Activated CD8-positive, alpha-beta memory T cell treated with anti-CD3 and anti-CD28 coated beads, Interleukin-2, amount 10 ng/mL, durations not matched to agents 7 days and 5 days (primary cell): ENCODE data around the gene TGM1. TPM values are rescaled to one million over a fixed set of nuclear protein-coding genes. Genes with fewer than 3 reads are reported as not detected.

Experiments
- ATAC-seq: fragments of 150-1000 bp; cut with Tn5 transposase; one replicate; pipeline ENCODE4 v1.10.0; 2021; ENCODE audit warnings: moderate library complexity
- CTCF ChIA-PET: fragments of 350-600 bp; sonication (Branson Sonifier 250); formaldehyde crosslinking; loops from one replicate; lab custom pipeline; 2021; ENCODE audit warnings: antibody characterized with exemption; lab: Charles Lee
- DNase-seq: peaks from one replicate; pipeline ENCODE4 v3.0.0-alpha.2; 2020
- H3K27ac Mint-ChIP-seq: one replicate; pipeline ENCODE4 v1.8.0; 2021; ENCODE audit warnings: mild to moderate bottlenecking, mixed read lengths
- H3K27me3 Mint-ChIP-seq: one replicate; pipeline ENCODE4 v1.8.0; 2021; ENCODE audit warnings: mixed read lengths
- H3K36me3 Mint-ChIP-seq: one replicate; pipeline ENCODE4 v1.8.0; 2021; ENCODE audit warnings: mild to moderate bottlenecking, mixed read lengths
- H3K4me1 Mint-ChIP-seq: one replicate; pipeline ENCODE4 v1.8.0; 2021; ENCODE audit warnings: mixed read lengths
- H3K4me3 Mint-ChIP-seq: one replicate; pipeline ENCODE4 v1.8.0; 2021; ENCODE audit warnings: mild to moderate bottlenecking, moderate library complexity, mixed read lengths
- H3K9me3 Mint-ChIP-seq: one replicate; pipeline ENCODE4 v1.8.0; 2022; ENCODE audit warnings: low read depth, mixed read lengths
- total RNA-seq, 2 experiments: library from RNA; stranded (reverse); gene quantifications; one replicate each; pipeline ENCODE4 v1.2.3, GENCODE V29; 2021

TGM1 gene
- total RNA-seq, 2 experiments from 2014 or later, result 3.0 to 5.1 TPM

GRCh38 chr14:24300326-24300980 lies 37.5 kb upstream of the TGM1 start:
- Mint-ChIP-seq H3K4me3 (peak overlapping the region; percentile 86), H3K36me3 (peaks cover 37% of the 10 kb centered on the region), H3K27ac (peak overlapping the region; percentile 89), H3K27me3 (no peaks in the 10 kb centered on the region), H3K9me3 (no peaks in the 10 kb centered on the region), H3K4me1 (peaks cover 54% of the 10 kb centered on the region)
- DNase-seq, result no peak
- CTCF ChIA-PET, result interaction anchor here (1.0 to 20.8 kb wide), 11 partner anchors 9 to 242 kb away, joined by 3 to 541 read pairs (median 20); partner anchors contain the start of genes CHMP4A, CIDEB, GMPR2 and LTB4R
- no peak for ATAC-seq

DNA sequence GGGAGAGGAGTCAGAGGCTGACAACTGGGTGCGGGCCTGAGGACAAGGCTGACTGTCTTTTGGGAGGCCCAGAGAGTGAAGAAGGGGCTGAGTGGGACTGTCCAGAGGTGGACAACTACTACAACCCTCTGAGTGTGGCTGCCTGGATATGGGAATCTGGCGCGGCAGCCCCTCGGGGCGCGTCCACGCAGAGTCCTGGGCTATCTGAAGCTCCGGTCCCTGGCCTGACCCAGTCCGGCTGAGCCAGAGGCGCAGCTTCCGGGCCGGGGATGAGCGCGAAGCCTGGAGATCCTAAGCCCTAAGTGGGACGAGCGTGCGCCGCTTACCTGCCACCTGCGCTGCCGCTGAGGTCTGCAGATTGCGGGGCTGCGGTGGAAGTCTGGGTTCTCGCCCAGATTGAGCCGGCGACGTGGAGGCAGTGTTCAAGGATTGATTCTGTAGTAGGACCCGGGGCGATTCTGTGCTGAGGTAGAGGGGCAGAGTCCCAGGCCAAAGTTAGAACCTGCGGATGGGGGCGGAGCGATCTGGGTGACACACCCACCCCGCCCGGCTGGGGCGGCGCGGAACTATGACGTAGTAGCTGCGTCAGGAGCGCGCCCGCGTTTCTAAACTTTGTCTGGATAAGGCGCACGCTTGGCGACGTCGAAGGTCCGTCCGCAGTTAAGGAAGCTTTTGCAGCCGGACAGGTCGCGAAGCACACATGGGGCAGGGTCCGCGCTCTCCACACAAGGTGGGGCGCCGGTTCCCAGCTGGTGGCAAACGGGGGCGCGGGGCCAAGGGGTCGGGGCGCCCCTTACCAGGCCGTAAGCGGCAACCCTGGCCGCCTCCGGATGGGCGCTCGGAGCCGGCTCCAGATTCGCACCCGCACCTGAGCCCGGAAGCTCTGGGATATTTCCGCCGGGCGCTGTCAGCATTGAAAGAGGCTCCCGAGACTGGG lies 36.5 kb upstream of the TGM1 start, which contains the start of the genes DHRS1 and NOP9:
Gene DHRS1 (minus strand): TSS at position 526 of the 937 bp plus-strand sequence. CDS start 674 bp downstream, outside the sequence.
Gene NOP9 (plus strand): TSS at position 596 of the 937 bp plus-strand sequence. CDS start 105 bp downstream, at position 701.
- H3K36me3 Mint-ChIP-seq, result peaks cover 30% of the 10 kb centered on the region
- H3K27ac Mint-ChIP-seq, result peak within 1 kb of the TSS; percentile 89
- H3K4me1 Mint-ChIP-seq, result peaks cover 55% of the 10 kb centered on the region
- ATAC-seq (peak; percentile 87), DNase-seq (peak; percentile 93)
- H3K4me3 Mint-ChIP-seq, result peak within 1 kb of the TSS; percentile 86
- no peaks in the 10 kb centered on the region for H3K27me3 Mint-ChIP-seq
- no peaks in the 10 kb centered on the region for H3K9me3 Mint-ChIP-seq
- CTCF ChIA-PET, result interaction anchor here (1.0 to 20.8 kb wide), 11 partner anchors 10 to 241 kb away, joined by 3 to 541 read pairs (median 20); partner anchors contain the start of genes CHMP4A, CIDEB, GMPR2 and LTB4R

- peaks cover 55% of the 10 kb centered on the region for H3K4me1 Mint-ChIP-seq
- no peak for DNase-seq
- CTCF ChIA-PET, result interaction anchor here (1.2 to 20.8 kb wide), 10 partner anchors 9 to 241 kb away, joined by 3 to 541 read pairs (median 30); partner anchors contain the start of genes CHMP4A, CIDEB, EMC9 and GMPR2
- no peaks in the 10 kb centered on the region for H3K9me3 Mint-ChIP-seq
- peaks cover 26% of the 10 kb centered on the region for H3K36me3 Mint-ChIP-seq
- ATAC-seq, result peak; percentile 4
- no peaks in the 10 kb centered on the region for H3K27me3 Mint-ChIP-seq
- H3K4me3 Mint-ChIP-seq, result peak overlapping the region; percentile 86
- H3K27ac Mint-ChIP-seq, result peak overlapping the region; percentile 89
These were observed 35.9 kb upstream of the TGM1 start for GRCh38 chr14:24298892-24299254.

DNA sequence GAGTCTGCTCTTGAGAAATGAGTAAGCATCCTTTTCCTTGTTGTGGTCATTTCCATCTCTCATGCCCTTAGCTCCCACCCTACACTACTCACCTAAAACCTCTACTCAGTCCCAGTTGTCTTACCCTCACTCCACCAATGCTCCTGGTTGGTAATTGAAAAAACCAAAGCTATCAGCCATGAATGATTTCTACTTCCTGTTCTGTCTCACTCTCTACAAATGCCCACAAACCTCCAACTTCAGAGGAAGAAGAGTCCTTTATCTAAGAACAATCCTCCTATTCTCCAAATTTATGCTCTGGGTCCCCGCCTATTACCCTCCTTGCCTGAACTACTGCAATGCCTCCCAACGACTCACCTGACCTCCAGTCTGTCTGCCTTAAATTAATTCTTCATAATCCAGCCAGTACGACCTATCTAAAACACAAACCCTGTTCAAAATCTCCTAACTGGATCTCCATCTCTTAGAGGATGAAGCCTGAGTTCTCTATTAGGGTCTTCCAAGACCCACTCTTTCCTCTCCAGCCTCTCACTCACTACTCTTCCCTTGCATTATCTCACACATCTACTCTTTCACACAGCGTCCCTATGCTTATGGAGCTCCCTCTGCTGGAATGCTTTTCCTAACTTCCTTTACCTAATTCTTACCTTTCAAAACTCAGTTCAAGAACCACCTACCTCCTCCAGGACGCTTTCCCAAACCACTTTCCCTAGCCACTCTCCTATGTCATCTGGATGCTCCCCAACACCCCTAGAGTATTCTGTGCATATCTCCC lies 34.4 kb upstream of the TGM1 start:
- ATAC-seq, result peak; percentile 6
- H3K4me1 Mint-ChIP-seq, result peaks cover 55% of the 10 kb centered on the region

DNA sequence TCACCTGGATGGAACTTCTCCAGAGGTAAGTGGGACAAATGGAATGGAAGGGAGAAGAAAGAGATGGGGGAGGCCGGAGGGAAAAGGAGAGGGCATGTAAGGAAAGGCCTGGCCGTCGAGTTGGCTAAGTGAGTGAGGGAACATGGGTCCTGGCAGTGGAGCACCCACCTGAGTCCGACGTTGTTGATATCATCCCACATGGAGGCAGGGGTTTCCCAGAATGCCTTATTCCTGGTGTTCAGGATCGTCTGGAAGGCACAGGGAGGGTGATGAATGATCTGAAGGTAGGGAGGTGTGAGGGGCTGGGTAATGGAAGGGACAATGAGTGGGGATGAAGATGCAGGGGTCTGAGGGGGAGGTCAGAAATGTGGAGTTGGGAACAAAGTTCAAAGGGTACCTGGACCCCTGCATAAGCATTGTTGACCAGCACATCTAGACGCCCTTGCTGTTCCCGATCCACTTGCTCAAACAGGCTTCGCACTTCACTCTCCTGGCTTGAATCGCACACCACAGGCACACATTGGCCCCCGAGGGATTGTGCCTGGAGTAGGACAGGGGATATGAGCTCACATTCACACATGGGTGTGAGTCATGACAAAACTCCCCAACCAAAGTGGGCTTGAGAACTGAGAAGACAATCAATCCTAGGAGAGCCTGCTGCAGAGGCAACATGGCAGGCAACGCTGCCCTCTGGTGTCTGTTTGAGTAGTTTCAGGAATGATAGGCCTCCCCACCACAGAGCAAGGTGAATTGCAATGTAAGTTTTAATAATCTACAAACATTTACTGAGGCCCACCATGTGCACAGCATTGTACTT lies 33.6 kb upstream of the TGM1 start:
- H3K9me3 Mint-ChIP-seq, result no peaks in the 10 kb centered on the region
- H3K27ac Mint-ChIP-seq, result peak overlapping the region; percentile 81
- peaks cover 27% of the 10 kb centered on the region for H3K36me3 Mint-ChIP-seq
- DNase-seq, result peak; percentile 81
- CTCF ChIA-PET, result interaction anchor here (0.6 to 20.8 kb wide), 19 partner anchors 13 to 188 kb away, joined by 3 to 541 read pairs (median 6); partner anchors contain the start of genes CHMP4A, CIDEB, EMC9 and GMPR2
- H3K27me3 Mint-ChIP-seq, result no peaks in the 10 kb centered on the region
- peaks cover 51% of the 10 kb centered on the region for H3K4me1 Mint-ChIP-seq
- ATAC-seq, result peak; percentile 55
- H3K4me3 Mint-ChIP-seq, result no peak overlapping the region

More for the DNA sequence above, 34.4 kb upstream of the TGM1 start:
- peaks cover 22% of the 10 kb centered on the region for H3K36me3 Mint-ChIP-seq
- no peak for DNase-seq
- peak overlapping the region; percentile 12 for H3K4me3 Mint-ChIP-seq
- CTCF ChIA-PET, result interaction anchor here (1.0 to 20.8 kb wide), 18 partner anchors 12 to 188 kb away, joined by 3 to 541 read pairs (median 6); partner anchors contain the start of genes CHMP4A, CIDEB, EMC9 and GMPR2
- H3K9me3 Mint-ChIP-seq, result no peaks in the 10 kb centered on the region
- peak overlapping the region; percentile 81 for H3K27ac Mint-ChIP-seq
- no peaks in the 10 kb centered on the region for H3K27me3 Mint-ChIP-seq

DNA sequence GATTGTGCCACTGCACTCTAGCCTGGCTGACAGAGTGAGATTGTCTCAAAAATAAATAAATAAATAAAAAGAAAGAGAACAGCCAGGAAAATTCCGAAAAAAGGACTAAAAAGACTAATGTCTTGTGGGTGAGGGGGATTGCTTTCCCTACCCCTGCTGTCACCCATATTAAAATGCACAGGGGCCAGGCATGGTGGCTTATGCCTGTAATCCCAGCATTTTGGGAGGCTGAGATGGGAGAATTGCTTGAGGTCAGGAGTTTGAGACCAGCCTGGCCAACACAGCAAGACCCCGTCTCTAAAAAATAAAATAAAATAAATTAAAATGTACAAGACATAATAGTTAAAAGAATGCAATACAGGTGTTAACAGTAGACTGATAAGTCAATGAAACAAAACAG lies 30.5 kb upstream of the TGM1 start:
- Mint-ChIP-seq H3K27ac (no peak overlapping the region), H3K4me3 (no peak overlapping the region), H3K27me3 (peaks cover 7% of the 10 kb centered on the region), H3K4me1 (peaks cover 50% of the 10 kb centered on the region), H3K36me3 (peaks cover 44% of the 10 kb centered on the region), H3K9me3 (no peaks in the 10 kb centered on the region)
- CTCF ChIA-PET, result interaction anchor here (1.1 to 5.1 kb wide), 8 partner anchors 15 to 137 kb away, joined by 4 to 35 read pairs (median 8); partner anchors contain the start of genes MDP1, RABGGTA and TINF2
- ATAC-seq, result no peak
- no peak for DNase-seq

GRCh38 chr14:24292118-24292807 lies 29.3 kb upstream of the TGM1 start:
- no peaks in the 10 kb centered on the region for H3K9me3 Mint-ChIP-seq

GRCh38 chr14:24291446-24292117 lies 28.6 kb upstream of the TGM1 start:
- Mint-ChIP-seq H3K9me3 (no peaks in the 10 kb centered on the region), H3K27ac (no peak overlapping the region), H3K27me3 (peaks cover 18% of the 10 kb centered on the region), H3K36me3 (peaks cover 42% of the 10 kb centered on the region), H3K4me1 (peaks cover 41% of the 10 kb centered on the region), H3K4me3 (no peak overlapping the region)
- CTCF ChIA-PET, result interaction anchor here (2.1 to 5.1 kb wide), 8 partner anchors 13 to 49 kb away, joined by 6 to 35 read pairs (median 12); partner anchors contain the start of genes CIDEB, LTB4R, LTB4R2 and RABGGTA
- ATAC-seq, result no peak
- no peak for DNase-seq

More at GRCh38 chr14:24292118-24292807, 29.3 kb upstream of the TGM1 start:
- Mint-ChIP-seq H3K4me3 (no peak overlapping the region), H3K27me3 (peaks cover 16% of the 10 kb centered on the region), H3K36me3 (peaks cover 45% of the 10 kb centered on the region), H3K4me1 (peaks cover 48% of the 10 kb centered on the region), H3K27ac (no peak overlapping the region)
- DNase-seq (no peak), ATAC-seq (no peak)
- CTCF ChIA-PET, result interaction anchor here (1.1 to 5.1 kb wide), 9 partner anchors 13 to 139 kb away, joined by 4 to 35 read pairs (median 10); partner anchors contain the start of genes LTB4R, LTB4R2, MDP1 and RABGGTA

DNA sequence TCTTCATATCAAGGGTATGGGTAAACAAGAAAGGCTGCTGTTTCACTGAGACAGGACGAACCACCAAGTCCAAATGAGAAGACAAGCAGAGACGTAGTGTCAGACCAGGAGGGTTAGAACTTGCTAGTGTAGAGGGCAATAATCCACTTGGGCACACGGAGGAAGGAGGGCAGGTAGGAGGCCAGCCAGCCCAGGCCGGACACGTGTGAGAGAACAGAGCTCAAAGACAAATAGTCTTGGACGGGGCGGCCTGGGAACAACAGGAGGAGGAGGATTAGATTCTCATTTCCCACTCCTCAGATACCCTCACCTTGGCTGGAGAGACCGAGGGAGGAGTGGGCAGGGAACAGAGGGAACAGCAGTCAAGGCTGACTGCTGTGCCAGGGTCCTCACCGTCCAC lies 27.8 kb upstream of the TGM1 start:
- CTCF ChIA-PET, result interaction anchor here (0.9 to 5.1 kb wide), 11 partner anchors 10 to 145 kb away, joined by 3 to 35 read pairs (median 11); partner anchors contain the start of genes CIDEB, DHRS1, LTB4R and LTB4R2
- Mint-ChIP-seq H3K9me3 (no peaks in the 10 kb centered on the region), H3K4me3 (no peak overlapping the region), H3K36me3 (peaks cover 36% of the 10 kb centered on the region), H3K27ac (no peak overlapping the region), H3K4me1 (peaks cover 32% of the 10 kb centered on the region), H3K27me3 (peaks cover 21% of the 10 kb centered on the region)
- ATAC-seq (no peak), DNase-seq (no peak)

GRCh38 chr14:24289649-24290280 lies 26.8 kb upstream of the TGM1 start:
- CTCF ChIA-PET, result interaction anchor here (0.9 to 5.1 kb wide), 13 partner anchors 10 to 146 kb away, joined by 3 to 35 read pairs (median 9); partner anchors contain the start of genes CIDEB, DHRS1, LTB4R and LTB4R2
- peaks cover 32% of the 10 kb centered on the region for H3K36me3 Mint-ChIP-seq
- DNase-seq, result peak; percentile 88
- no peak overlapping the region for H3K27ac Mint-ChIP-seq
- peaks cover 25% of the 10 kb centered on the region for H3K27me3 Mint-ChIP-seq
- no peak overlapping the region for H3K4me3 Mint-ChIP-seq
- peaks cover 29% of the 10 kb centered on the region for H3K4me1 Mint-ChIP-seq
- ATAC-seq, result peak; percentile 93
- H3K9me3 Mint-ChIP-seq, result no peaks in the 10 kb centered on the region
